ENCODE data around the gene DNAI4. TPM values are rescaled to one million over a fixed set of nuclear protein-coding genes. Genes with fewer than 3 reads are reported as not detected.

Gene DNAI4
- total and polyA plus RNA-seq, 2 of the 8 experiments (the other 6 are each of a cell fraction or from before 2014, with no cell fraction given): 0.32 to 2.1 TPM

DNA sequence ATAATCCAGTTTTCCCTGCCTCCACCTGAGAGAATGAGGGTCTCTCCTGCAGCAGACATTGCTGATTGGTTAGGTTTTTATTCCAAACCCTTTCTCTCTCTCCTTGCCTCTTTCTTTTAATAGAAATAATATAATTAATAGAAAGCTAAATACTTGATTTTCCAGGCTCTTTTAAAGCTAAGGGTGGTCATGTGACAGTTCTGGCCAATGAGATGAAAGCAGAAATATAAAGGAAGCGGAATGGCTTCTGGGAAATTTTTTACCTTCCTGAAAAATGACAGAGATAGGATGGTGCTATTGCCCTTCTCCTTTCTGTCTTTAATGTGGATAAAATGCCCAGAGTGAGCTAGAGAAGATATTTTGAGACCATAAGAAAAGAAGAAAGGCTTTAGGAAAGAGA, 35.6 kb downstream of the DNAI4 start:
- Histone ChIP-seq H2AFZ (ENCODE audit: low read length) (no peak overlapping the region; the same call in 1 of the 2 replicates), H3K36me3 (ENCODE audit: control insufficient read depth in 2 of 4, insufficient read depth in 4 of 4, low read length in 3 of 4) (no peaks in the 10 kb centered on the region), H4K91ac (replicated peaks; ENCODE audit: insufficient read length, low read length) (no peak overlapping the region), H4K8ac (ENCODE audit: extremely low read depth, insufficient read depth, low read length) (no peak overlapping the region), H3K23me2 (ENCODE audit: low read depth, low read length) (no peaks in the 10 kb centered on the region), H3K23ac (ENCODE audit: insufficient read length) (no peak overlapping the region), H3K9ac (replicated peaks in 1 of 4; ENCODE audit: extremely low read depth in 1 of 4, low read depth in 3 of 4, low read length in 3 of 4) (no peak overlapping the region), H3K79me2 (ENCODE audit: control insufficient read depth in 1 of 2, insufficient read depth in 2 of 2, low read length in 2 of 2) (no peaks in the 10 kb centered on the region), H3K27me3 (replicated peaks in 1 of 4; ENCODE audit: control insufficient read depth in 3 of 4, extremely low read depth in 1 of 4, insufficient read depth in 3 of 4, low read length in 3 of 4) (no peaks in the 10 kb centered on the region), H3K4me3 (ENCODE audit: extremely low read depth in 1 of 4, insufficient read depth in 2 of 4, low read depth in 3 of 4, low read length in 4 of 4) (no peak overlapping the region), H2BK120ac (replicated peaks; ENCODE audit: low read depth, low read length) (no peak overlapping the region), H3K27ac (ENCODE audit: low read depth, low read length) (no peak overlapping the region), H2BK15ac (ENCODE audit: low read length) (no peak overlapping the region), H3K18ac (ENCODE audit: extremely low read depth, low read length) (no peak overlapping the region), H2BK5ac (ENCODE audit: low read depth, low read length) (no peak overlapping the region), H3K14ac (ENCODE audit: insufficient read length) (no peak overlapping the region), H3K4me1 (replicated peaks in 1 of 4; ENCODE audit: control insufficient read depth in 3 of 4, insufficient read depth in 4 of 4, low read length in 3 of 4) (no peaks in the 10 kb centered on the region), H3K56ac (replicated peaks; ENCODE audit: insufficient read length, low read depth, low read length) (no peak overlapping the region), H3K79me1 (ENCODE audit: low read depth, low read length) (no peaks in the 10 kb centered on the region), H2AK5ac (ENCODE audit: low read depth, low read length) (no peak overlapping the region), H4K20me1 (replicated peaks in 1 of 2; ENCODE audit: control insufficient read depth in 1 of 2, insufficient read depth in 2 of 2, low read length in 2 of 2) (no peaks in the 10 kb centered on the region), H3K4me2 (ENCODE audit: insufficient read depth in 1 of 2, low read depth in 2 of 2, low read length in 2 of 2) (no peak overlapping the region), H3K9me3 (ENCODE audit: insufficient read depth in 2 of 2, low read depth in 1 of 2, low read length in 1 of 2) (no peaks in the 10 kb centered on the region), H2BK20ac (ENCODE audit: low read length) (no peak overlapping the region), H2BK12ac (ENCODE audit: low read depth, low read length) (no peak overlapping the region), H3K4ac (replicated peaks; ENCODE audit: insufficient read length, low read depth, low read length) (no peak overlapping the region), H4K5ac (ENCODE audit: insufficient read length, low read depth, low read length) (no peak overlapping the region)
- no peak for DNase-seq (ENCODE audit: low read depth in 1 of 2, low spot score in 2 of 2)
- TF ChIP-seq TAF7 (optimal IDR thresholded peaks at IDR 0.05; ENCODE audit: borderline replicate concordance, low read depth, low read length) (no peak), EZH2 (IDR thresholded peaks at IDR 0.05; ENCODE audit: low read depth, low read length, severe bottlenecking) (no peak), SIN3A (conservative IDR thresholded peaks at IDR 0.05 in 1 of 2, IDR thresholded peaks at IDR 0.05 in 1 of 2; ENCODE audit: low read depth in 1 of 2, low read length in 2 of 2) (no peak), CEBPB (IDR thresholded peaks at IDR 0.05; ENCODE audit: low read depth, low read length) (no peak)
- 95% methylated on average over 1 of the region's 1 CpG; no CpG with 5 or more reads in 1 of the 2 experiments for WGBS, 2 experiments (ENCODE audit: extremely low coverage in 1 of 2, insufficient coverage in 1 of 2, insufficient read length in 1 of 2, insufficient replicate concordance in 2 of 2, low coverage in 1 of 2, low lambda C conversion rate in 2 of 2, missing lambda C conversion rate in 1 of 2)
- no peak for FAIRE-seq
- ChIA-PET CTCF (ENCODE audit: partially characterized antibody) (interaction anchor here (0.6 kb wide), 1 partner anchor 458 kb away, joined by 3 read pairs; no protein-coding TSS in a partner anchor), POLR2A (ENCODE audit: partially characterized antibody) (no interaction called here)

All from H1 (cell line).